ENCODE measurements around the gene PSTPIP2. TPM values are rescaled to one million over a fixed set of nuclear protein-coding genes. Genes with fewer than 3 reads are reported as not detected.

The PSTPIP2 gene
- polyA plus RNA-seq, 4 donors = 9.1 to 13.3 (median 9.9) TPM

DNA sequence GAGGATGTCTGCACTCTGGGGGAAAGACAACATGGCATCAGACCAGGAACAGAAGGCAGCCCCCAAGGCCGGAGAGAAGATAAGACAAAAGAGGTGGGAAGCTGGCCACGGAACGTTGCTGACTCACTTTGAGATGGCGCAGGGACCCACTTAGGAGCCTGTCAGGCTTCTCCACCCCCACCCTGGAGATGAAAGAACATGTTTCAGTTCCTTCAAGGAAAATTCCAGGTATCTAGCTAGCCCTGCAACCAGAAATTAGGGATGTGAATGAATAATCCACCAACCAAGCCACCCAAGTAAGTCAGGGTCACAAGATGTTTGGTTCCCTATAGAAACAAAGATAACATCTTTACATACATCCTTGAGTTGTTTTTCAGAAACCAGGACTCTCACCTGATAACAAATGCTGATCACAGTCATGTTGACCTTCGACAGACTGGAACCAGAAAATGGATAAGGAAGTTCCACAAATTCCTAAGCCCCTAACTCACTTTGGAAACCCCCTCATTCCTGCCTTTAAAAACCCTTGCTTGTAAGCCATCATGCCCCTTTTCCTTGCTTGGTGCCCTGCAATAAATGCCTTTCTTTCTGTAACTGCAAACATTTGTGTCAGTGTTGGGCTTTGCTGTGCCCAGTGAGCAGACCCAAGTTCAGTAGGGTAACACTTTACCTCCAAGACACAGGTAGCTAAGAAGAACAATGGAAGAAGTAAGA, 31.9 kb downstream of the PSTPIP2 start:
- DNase-seq (ENCODE audit: low read depth in 4 of 4, low spot score in 3 of 4) = no peak

DNA sequence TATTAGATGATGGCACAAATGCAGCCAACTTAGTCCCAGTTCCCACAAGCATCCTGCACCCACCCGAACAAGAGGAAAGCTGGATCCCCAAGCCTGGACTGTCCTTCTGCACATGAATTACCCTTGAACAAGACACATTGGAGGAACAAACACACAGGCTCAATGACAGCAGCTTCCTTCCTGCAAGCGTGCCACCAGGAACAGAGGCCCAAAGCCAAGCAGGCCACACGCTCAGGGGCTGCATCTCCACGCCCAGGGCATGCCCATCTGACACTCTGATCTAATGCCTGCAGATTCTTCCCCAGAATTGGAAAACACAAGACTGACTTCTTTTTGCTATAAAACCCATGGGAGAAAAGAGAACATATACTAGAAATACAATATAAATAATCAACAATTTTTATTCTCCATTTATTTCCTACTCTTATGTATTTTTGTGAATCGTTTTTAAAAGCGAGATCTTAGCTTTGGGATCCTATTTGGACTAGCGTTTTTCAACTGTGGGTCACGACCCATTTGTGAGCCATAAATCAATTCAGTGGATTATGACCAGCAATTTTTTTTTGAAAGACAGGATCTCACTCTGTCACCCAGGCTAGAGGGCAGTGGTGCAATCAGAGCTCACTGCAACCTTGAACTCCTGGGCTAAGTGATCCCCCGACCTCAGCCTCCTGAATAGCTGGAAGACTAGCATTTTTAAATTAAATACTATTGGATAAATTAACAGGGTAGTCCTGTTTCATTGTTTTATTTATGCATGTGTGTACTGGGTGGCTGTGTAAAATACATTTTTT, 34.4 kb downstream of the PSTPIP2 start:
- DNase-seq (ENCODE audit: low read depth in 4 of 4, low spot score in 3 of 4) = no peak

GRCh38 chr18:46035696-46036680, 36.1 kb downstream of the PSTPIP2 start:
- DNase-seq (ENCODE audit: low read depth in 4 of 4, low spot score in 3 of 4) = no peak

GRCh38 chr18:46034230-46034629, 37.8 kb downstream of the PSTPIP2 start:
- no peak for DNase-seq (ENCODE audit: low read depth in 4 of 4, low spot score in 3 of 4)

DNA sequence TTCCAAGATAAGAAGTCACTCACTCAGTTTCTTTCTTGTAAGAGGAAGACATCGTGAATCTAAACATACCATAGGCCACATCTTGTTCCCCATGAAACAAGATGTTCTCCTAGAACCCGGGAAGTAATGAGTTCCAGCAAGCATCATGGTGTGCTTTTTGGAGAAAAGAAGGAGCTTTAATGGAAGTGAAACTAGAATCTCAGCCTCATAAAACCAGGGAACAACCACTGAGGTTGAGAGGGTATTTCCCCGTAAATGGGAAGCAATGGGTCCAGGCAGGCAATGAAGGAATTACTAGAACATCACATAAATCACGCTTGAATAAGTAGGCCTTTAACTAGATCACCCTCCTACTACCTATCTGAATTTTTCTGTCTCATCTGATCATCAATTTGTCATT, 40.3 kb downstream of the PSTPIP2 start:
- DNase-seq (ENCODE audit: low read depth in 4 of 4, low spot score in 3 of 4) = no peak

GRCh38 chr18:46028536-46028891, 43.5 kb downstream of the PSTPIP2 start:
- DNase-seq (ENCODE audit: low read depth in 4 of 4, low spot score in 3 of 4) = no peak

GRCh38 chr18:46019936-46020335, 52.1 kb downstream of the PSTPIP2 start:
- no peak for DNase-seq (ENCODE audit: low read depth in 4 of 4, low spot score in 3 of 4)

- no peak for DNase-seq (ENCODE audit: low read depth in 4 of 4, low spot score in 3 of 4)
Observed at GRCh38 chr18:46013484-46014189, 58.4 kb downstream of the PSTPIP2 start.

- DNase-seq (ENCODE audit: low read depth in 4 of 4, low spot score in 3 of 4) = no peak
Observed at GRCh38 chr18:46010676-46011075, 61.4 kb downstream of the PSTPIP2 start.

DNA sequence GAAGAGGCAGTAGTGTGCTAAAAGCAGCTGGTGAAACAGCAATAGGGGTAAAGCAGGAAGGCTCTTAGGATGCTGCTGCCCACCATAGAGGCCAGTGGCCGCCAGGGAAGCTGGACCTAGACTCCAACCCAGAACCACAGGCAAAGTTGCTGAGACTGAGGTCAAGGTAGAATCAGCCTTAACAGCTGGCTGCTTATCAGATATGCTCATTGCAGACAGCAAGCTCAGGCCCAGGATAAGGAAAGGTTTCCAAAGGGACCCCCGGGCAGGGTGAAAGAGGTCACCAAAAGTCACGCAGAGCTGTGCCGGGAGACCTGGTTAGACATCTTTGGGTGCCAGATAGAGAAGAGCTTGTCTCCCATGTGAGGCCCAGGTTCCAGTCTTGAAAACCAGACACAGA, 62.0 kb downstream of the PSTPIP2 start:
- no peak for DNase-seq (ENCODE audit: low read depth in 4 of 4, low spot score in 3 of 4)

- no peak for DNase-seq (ENCODE audit: low read depth in 4 of 4, low spot score in 3 of 4)
Observed at GRCh38 chr18:46009125-46009840, 62.8 kb downstream of the PSTPIP2 start.

DNA sequence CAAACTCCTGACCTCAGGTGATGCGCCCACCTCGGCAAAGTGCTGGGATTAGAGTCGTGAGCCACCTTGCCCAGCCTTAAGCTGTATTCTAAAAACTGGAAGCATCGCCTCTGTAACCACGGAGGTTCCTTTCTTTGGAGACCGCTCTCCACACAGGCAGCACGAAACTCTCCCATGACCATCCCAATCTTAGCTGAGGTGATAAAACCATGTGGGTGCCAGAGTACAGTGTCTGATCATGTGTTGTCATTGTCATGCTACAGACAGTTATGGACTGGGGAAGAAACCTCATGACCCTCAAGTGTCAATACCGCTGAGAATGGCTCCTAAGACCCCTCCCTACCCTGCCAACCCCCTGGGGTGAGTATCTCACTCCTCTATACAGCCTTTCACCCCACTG, 63.5 kb downstream of the PSTPIP2 start:
- no peak for DNase-seq (ENCODE audit: low read depth in 4 of 4, low spot score in 3 of 4)

GRCh38 chr18:46007165-46007564, 64.9 kb downstream of the PSTPIP2 start:
- no peak for DNase-seq (ENCODE audit: low read depth in 4 of 4, low spot score in 3 of 4)

- no peak for DNase-seq (ENCODE audit: low read depth in 4 of 4, low spot score in 3 of 4)
Observed at GRCh38 chr18:46002934-46003333, 69.1 kb downstream of the PSTPIP2 start.

DNA sequence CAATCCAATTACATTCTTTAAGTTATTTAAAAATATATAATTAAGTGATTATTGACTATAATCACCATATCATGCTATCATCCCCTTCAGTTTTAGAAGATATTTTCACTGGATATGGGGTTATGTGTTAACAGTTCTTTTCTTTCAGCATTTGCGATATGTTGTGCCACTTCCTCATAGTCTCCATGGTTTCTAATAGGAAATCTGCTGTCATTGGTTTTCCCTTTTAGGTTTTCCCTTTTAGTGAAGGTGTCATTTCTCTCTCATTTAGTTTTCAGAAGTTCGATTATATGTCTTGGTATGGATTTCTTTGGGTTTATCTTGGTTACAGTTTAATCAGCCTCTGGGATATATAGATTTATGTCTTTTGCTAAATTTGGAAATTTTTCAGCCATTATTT, 70.2 kb downstream of the PSTPIP2 start:
- no peak for DNase-seq (ENCODE audit: low read depth in 4 of 4, low spot score in 3 of 4)

- DNase-seq (ENCODE audit: low read depth in 4 of 4, low spot score in 3 of 4) = no peak
Observed at GRCh38 chr18:46001074-46001473, 71.0 kb downstream of the PSTPIP2 start.

GRCh38 chr18:45999536-45999935, 72.5 kb downstream of the PSTPIP2 start:
- DNase-seq (ENCODE audit: low read depth in 4 of 4, low spot score in 3 of 4) = no peak

DNA sequence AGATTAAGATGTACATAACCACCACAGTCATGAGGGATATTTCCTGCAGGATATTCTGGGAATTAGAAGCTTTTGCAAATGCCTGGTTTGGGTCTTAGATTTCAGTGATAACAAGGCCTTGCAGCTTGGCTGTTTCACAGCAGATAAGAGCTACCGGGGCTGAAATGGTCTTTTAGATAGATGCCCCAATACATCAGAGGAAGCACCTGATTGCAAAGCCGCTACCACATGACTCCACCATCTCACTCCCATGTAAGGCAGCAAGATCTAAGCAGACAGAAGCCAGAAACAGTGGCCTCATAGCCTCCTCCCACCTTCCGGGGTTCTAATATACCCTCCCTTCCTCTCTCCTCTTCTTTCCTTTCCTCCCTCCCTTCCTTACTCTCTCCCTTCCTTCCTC, 73.8 kb downstream of the PSTPIP2 start:
- DNase-seq (ENCODE audit: low read depth in 4 of 4, low spot score in 3 of 4) = no peak

- DNase-seq (ENCODE audit: low read depth in 4 of 4, low spot score in 3 of 4) = no peak
Observed at GRCh38 chr18:45997700-45998151, 74.3 kb downstream of the PSTPIP2 start.

DNA sequence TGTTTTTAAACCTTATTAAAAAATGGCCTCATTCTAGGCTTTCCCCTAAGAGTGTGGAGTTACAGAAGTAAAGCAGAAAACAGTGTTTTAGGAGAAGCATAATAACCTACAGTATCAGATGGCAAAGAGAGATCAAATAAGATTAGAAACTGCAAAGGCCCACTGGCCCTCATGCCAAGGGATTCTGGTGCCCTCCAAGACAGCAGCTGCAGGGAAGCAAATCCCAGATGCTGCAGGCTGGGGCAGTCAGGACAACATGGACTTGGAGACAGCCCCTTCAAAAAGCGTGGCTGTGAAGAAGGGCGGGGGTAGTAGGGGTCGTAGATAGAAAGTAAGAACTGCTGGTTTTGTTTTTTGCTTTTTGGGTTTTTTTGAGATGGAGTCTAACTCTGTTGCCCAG, 76.6 kb downstream of the PSTPIP2 start:
- no peak for DNase-seq (ENCODE audit: low read depth in 4 of 4, low spot score in 3 of 4)
